Heart left ventricle (tissue), 16 donors: ENCODE measurements around the gene SHMT2. TPM values are rescaled to one million over a fixed set of nuclear protein-coding genes. Genes with fewer than 3 reads are reported as not detected.
A peak's percentile ranks its signal among the peaks of the same experiment; 100 is the strongest.

Experiments used
- ATAC-seq, 4 donors: fragments of 200-7000 bp; cut with Tn5 transposase; one replicate each; pipeline ENCODE4 v1.9.1; 2020 to 2022; ENCODE audit warnings: moderate library complexity in 4 of 4, mild to moderate bottlenecking in 3 of 4, moderate number of reproducible peaks in 1 of 4
- DNase-seq, 5 donors: peaks; one replicate each; pipeline ENCODE4 v3.0.0-alpha.2; 2020
- H3K27ac ChIP-seq, 12 donors: fragments of 200-600 bp; sonication (generic) in 4 of 12; one replicate each; pipeline versions ENCODE4 v1.5.0 to v1.8.0; 2016 to 2022; ENCODE audit warnings: mild to moderate bottlenecking in 2 of 12
- H3K27me3 ChIP-seq, 9 donors: fragments of 200-600 bp; sonication (generic) in 2 of 9; one replicate each; pipeline versions ENCODE4 v1.5.1 to v1.8.0; 2016 to 2022; ENCODE audit warnings: mild to moderate bottlenecking in 3 of 9
- H3K36me3 ChIP-seq, 9 donors: fragments of 200-600 bp; sonication (generic) in 2 of 9; one replicate each; pipeline versions ENCODE4 v1.5.0 to v1.8.0; 2018 to 2022; ENCODE audit warnings: mild to moderate bottlenecking in 2 of 9
- H3K4me1 ChIP-seq, 12 donors: fragments of 200-600 bp; sonication (generic) in 4 of 12; one replicate each; pipeline versions ENCODE4 v1.5.0 to v1.8.0; 2016 to 2022; ENCODE audit warnings: mild to moderate bottlenecking in 3 of 12
- H3K4me3 ChIP-seq, 12 donors: fragments of 200-600 bp; sonication (generic) in 4 of 12; one replicate each; pipeline versions ENCODE4 v1.5.0 to v1.8.0; 2017 to 2022; ENCODE audit warnings: mild to moderate bottlenecking in 9 of 12, moderate library complexity in 4 of 12
- H3K9me3 ChIP-seq, 12 donors: fragments of 200-600 bp; sonication (generic) in 4 of 12; one replicate each; pipeline versions ENCODE4 v1.5.0 to v1.8.0; 2016 to 2022; ENCODE audit warnings: mild to moderate bottlenecking in 1 of 12
- POLR2A ChIP-seq, 2 donors: fragments of 450-650 bp; IDR thresholded peaks; one replicate each; pipeline ENCODE4 v1.6.1; 2017; ENCODE audit warnings: antibody characterized with exemption in 2 of 2, mild to moderate bottlenecking in 2 of 2, moderate library complexity in 2 of 2
- WGBS, 4 donors: extraction: QIAGEN DNeasy Blood & Tissue Kit in 2 of 4; methylation state at CpG; one replicate each; pipeline versions ENCODE4 v1.1.5 to v1.1.7; 2013 to 2018; 5-methylcytosine and 5-hydroxymethylcytosine counted together
- intact Hi-C, 10 donors: fragments of 100-400 bp; cut with DNase I; formaldehyde crosslinking; loops; one replicate each; pipeline versions ENCODE4 v1.11.1 to v1.14.2; 2022
- polyA plus RNA-seq, 2 donors: library from polyadenylated mRNA; stranded (reverse); fragments of 200-250 nt; gene quantifications; one replicate each; pipeline ENCODE4 v1.2.3, GENCODE V29; 2013
- total RNA-seq, 9 donors: library from RNA; depleted of rRNA in 2 of 9; stranded (reverse); fragments of >200 nt in 2 of 9; fragmentation: NEBNext Ultra II Directional in 3 of 9; extraction: Animal tissue kit (Norgen Biotek cat#: 25700) in 3 of 9; gene quantifications; one replicate each; pipeline versions ENCODE4 v1.1.0 to v1.2.4, GENCODE V29; 2016 to 2023
- TF ChIP-seq, protein P1 (sequence below), 12 donors: fragments of 200-600 bp; sonication (generic) in 4 of 12; IDR thresholded peaks; one replicate each; pipeline versions ENCODE4 v1.5.0 to v1.8.0; 2018 to 2022; ENCODE audit warnings: antibody characterized with exemption in 12 of 12, mild to moderate bottlenecking in 5 of 12
- donor health status: ischemic (EF 13 %, LVEDD 7.1; RV severe dilation, severe dysfunction).
- donor health status: healthy with polysubstance abuse.
- donor health status: DM: no; HTN: yes; CAD: no.
- donor health status: DM: no; HTN: no; CAD: no.
- donor health status: ischemic (EF 25% LVEDD 6.9; RV normal size, moderate dysfunction).
- donor health status: ischemic (EF 25% LVEDD 5.7; RV mildly dilated, moderate dysfunction).
- donor health status: healthy.
- donor health status: DM: yes; HTN: yes; CAD: no.
- donor health status: ischemic (EF 35%, LVEDD 5.7; RV mildly dilated, moderate dysfunction).
- donor health status: nonischemic (EF 11% LVEDD 7.7; RV severe dilation, severe dysfunction).
- donor health status: DM: yes; HTN: yes; CAD: no.
- donor health status: PGD.
- donor health status: ischemic (EF 29% LVEDD 5.4; RV normal size, mild dysfunction).
- donor health status: nonischemic (EF 23%, LVEDD 6.1; RV moderate dilation, normal function).

Gene SHMT2
- total and polyA plus RNA-seq, 11 donors = 15.9 to 76.5 (median 35.5) TPM

DNA sequence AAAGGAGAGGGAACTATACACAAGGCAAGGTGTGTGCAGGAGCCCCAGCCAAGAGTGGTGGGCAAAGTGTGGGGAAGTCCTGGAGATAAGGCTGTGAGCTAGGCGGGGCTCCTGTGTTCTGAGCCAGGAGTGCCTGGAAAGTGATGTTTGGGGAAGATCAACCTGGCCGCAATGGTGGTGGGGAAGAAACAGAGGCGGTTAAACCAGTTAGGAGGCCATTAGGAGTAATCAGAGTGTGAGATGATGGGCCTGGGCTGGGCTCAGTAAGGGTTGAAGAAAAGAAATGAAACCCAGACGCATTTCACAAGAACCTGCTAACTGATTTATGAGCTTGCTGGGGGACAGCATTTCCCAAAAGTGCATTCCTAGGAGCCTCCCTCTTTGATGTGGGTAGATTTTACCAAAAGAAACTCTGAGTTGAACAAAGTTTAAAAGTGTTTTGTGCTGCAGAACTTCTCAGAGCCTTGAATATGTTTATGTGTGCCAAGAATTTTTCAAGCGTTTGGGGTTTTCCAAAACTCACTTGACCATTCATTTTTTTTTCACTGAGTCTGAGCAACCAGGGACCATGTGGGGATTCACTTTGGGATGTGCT is 47.9 kb upstream of the SHMT2 start:
- H3K36me3 ChIP-seq = peaks cover 0 to 99% (median 86%) of the 10 kb centered on the region in 9 donors
- H3K27ac ChIP-seq = no peak overlapping the region
- H3K4me1 ChIP-seq = no peaks in the 10 kb centered on the region
- H3K27me3 ChIP-seq = no peaks in the 10 kb centered on the region
- no peak for DNase-seq
- no peak for ATAC-seq
- WGBS, 4 donors = 81 to 91% (median 84%) methylated on average over 5 of the region's 5 CpGs
- TF ChIP-seq, protein P1, sequence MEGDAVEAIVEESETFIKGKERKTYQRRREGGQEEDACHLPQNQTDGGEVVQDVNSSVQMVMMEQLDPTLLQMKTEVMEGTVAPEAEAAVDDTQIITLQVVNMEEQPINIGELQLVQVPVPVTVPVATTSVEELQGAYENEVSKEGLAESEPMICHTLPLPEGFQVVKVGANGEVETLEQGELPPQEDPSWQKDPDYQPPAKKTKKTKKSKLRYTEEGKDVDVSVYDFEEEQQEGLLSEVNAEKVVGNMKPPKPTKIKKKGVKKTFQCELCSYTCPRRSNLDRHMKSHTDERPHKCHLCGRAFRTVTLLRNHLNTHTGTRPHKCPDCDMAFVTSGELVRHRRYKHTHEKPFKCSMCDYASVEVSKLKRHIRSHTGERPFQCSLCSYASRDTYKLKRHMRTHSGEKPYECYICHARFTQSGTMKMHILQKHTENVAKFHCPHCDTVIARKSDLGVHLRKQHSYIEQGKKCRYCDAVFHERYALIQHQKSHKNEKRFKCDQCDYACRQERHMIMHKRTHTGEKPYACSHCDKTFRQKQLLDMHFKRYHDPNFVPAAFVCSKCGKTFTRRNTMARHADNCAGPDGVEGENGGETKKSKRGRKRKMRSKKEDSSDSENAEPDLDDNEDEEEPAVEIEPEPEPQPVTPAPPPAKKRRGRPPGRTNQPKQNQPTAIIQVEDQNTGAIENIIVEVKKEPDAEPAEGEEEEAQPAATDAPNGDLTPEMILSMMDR (IDR thresholded peaks at IDR 0.05) = no peak
- TF ChIP-seq POLR2A (IDR thresholded peaks at IDR 0.05) = no peak
- no peaks in the 10 kb centered on the region for H3K9me3 ChIP-seq
- no peak overlapping the region for H3K4me3 ChIP-seq
- intact Hi-C loops = loop anchor here in 7 of 10 donors (2.0 to 10.0 kb wide), 5 partner anchors 55 to 117 kb away; no protein-coding TSS in a partner anchor

DNA sequence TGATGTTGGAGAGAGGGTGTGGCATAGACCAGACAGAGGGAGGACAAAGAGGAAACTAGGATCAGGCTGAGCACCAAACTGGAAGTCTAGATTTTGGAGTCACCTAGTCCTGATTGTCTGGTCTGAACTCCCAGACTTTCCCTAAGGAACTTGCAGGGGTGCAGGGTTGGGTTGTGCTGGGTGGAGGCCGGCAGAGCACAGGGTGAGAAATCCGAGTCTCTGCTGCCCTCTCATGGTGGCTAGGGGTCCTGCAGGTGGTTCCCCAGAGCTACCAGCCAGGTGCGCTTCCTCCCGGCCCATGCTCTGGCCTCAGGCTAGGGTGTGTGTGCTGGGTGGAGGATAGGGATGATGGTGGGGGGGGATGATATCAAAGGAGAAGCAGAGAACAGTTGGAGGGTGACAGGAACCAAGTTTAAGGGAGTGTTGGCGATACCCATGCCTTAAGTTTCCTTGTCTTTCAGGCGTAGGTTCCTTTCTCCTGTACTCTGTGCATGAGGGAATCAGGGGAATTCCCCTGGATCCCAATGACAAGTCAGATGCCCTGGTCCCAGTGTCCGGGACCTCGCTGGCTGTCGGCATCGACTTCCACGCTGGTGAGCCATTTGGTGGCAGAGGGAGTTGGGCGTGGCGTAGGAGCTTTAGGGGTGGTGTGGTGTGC is 46.5 kb upstream of the SHMT2 start:
- 62 to 68% (median 65%) methylated on average over 13 of the region's 13 CpGs for WGBS, 4 donors
- Histone ChIP-seq H3K4me3 (no peak overlapping the region), H3K9me3 (no peaks in the 10 kb centered on the region), H3K4me1 (no peaks in the 10 kb centered on the region), H3K27me3 (no peaks in the 10 kb centered on the region), H3K36me3 (peaks cover 0 to 99% (median 88%) of the 10 kb centered on the region in 9 donors), H3K27ac (no peak overlapping the region)
- ATAC-seq (peak; percentile 52 to 83 (median 76)), DNase-seq (peak; percentile 61 to 84 (median 78))
- TF ChIP-seq, protein P1 (IDR thresholded peaks at IDR 0.05) = peak; percentile 71 to 92 (median 87)
- no peak for TF ChIP-seq POLR2A (IDR thresholded peaks at IDR 0.05)
- intact Hi-C loops = loop anchor here in 9 of 10 donors (1.0 to 10.0 kb wide), 6 partner anchors 56 to 118 kb away; no protein-coding TSS in a partner anchor

GRCh38 chr12:57183939-57184725 is 45.4 kb upstream of the SHMT2 start:
- no peaks in the 10 kb centered on the region for H3K27me3 ChIP-seq
- intact Hi-C loops = loop anchor here in 9 of 10 donors (1.0 to 10.0 kb wide), 6 partner anchors 57 to 119 kb away; no protein-coding TSS in a partner anchor
- H3K36me3 ChIP-seq = peaks cover 0 to 99% (median 88%) of the 10 kb centered on the region in 9 donors
- H3K9me3 ChIP-seq = no peaks in the 10 kb centered on the region
- ATAC-seq (no peak), DNase-seq (no peak)
- whole genome bisulfite sequencing, 4 donors = 93 to 96% (median 95%) methylated on average over 19 to 22 of the region's 22 CpGs
- H3K4me3 ChIP-seq = no peak overlapping the region
- TF ChIP-seq, protein P1 (IDR thresholded peaks at IDR 0.05) = no peak
- no peak for TF ChIP-seq POLR2A (IDR thresholded peaks at IDR 0.05)
- no peak overlapping the region for H3K27ac ChIP-seq
- no peaks in the 10 kb centered on the region for H3K4me1 ChIP-seq
